ENCODE measurements around the gene CYP2B6.

GRCh38 chr19:41018736-41019290, 27.7 kb downstream of the CYP2B6 start:
- TF ChIP-seq CTCF (IDR thresholded peaks at IDR 0.05) (no peak), POLR2A (IDR thresholded peaks at IDR 0.05) (no peak)
